HG03442 (cell line): ENCODE measurements around the gene PNPT1.
"Not testable (repeated sequence)": the region's sequence is repeated elsewhere in the genome, so short reads cannot be mapped to it uniquely, and the experiment has no call there.

Experiments
- ATAC-seq: cut with Tn5 transposase; IDR thresholded peaks from one replicate; pipeline ENCODE4 v1.9.1; 2021; ENCODE audit warnings: mild to moderate bottlenecking, moderate library complexity; ENCODE audit not compliant: unreplicated experiment

PNPT1 gene

DNA sequence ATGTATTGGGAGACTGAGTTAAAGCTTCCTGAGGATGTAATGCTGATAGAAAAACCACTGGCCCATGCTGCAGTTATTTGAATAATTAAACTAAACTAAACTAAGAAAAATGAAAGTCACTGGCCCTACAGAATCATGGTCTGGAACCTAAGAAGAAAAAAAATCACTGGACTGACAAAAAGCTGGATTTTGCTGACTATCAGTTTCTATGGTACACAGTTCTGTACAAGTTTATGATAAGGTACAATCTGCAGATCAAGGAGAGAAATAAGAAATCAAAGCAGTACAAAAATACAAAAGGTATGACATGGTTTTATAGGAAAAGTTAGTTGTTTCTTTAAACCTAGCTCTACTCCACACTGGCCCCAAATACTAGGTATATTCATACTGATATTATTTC, 91.8 kb downstream of the PNPT1 start:
- ATAC-seq, result no peak

DNA sequence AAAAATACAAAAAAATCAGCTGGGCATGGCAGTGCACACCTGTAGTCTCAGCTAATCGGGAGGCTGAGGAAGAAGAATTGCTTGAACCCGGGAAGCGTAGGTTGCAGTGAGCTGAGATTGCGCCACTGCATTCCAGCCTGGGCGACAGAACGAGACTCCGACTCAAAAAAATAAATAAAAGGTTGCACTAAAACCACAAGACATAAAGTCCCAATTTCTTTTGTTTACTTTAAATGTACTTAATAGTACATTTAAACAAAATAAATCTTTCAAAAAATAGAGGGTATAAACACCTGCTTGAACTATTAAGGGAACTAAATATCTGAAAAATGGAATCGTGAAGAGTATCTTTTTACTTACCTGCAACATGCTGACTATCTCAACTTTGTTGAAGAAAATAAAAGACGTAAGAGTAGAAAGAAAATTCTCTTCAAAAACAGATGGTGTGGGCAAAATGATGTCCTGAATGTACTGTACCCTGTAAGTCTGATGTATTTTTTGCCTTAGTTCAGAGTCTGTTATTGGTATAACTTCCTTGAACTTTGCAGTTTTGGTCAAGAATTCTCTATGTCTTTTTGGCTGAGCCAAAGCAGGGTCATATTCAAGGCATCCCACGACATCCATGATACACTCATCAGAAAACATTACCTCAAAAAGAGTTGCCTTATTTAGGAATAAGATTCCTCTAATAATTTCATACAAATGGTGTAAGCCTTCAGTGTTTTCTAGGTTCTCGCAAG, 95.4 kb downstream of the PNPT1 start:
- ATAC-seq, result no peak

DNA sequence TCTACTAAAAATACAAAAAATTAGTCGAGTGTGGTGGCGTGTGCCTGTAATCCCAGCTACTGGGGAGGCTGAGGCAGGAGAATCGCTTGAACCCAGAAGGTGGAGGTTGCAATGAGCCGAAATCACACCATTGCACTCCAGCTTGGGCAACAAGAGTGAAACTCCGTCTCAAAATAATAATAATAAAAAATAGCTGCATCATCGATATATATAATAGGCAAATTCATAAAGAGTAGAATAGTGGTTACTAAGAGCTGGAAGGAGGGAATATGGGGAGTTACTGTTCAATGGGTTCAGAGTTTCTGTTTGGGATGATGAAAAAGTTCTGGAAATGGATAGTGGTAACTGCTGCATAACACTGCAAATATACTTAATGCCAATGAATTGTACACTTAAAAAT, 96.8 kb downstream of the PNPT1 start:
- ATAC-seq, result not testable (repeated sequence)

DNA sequence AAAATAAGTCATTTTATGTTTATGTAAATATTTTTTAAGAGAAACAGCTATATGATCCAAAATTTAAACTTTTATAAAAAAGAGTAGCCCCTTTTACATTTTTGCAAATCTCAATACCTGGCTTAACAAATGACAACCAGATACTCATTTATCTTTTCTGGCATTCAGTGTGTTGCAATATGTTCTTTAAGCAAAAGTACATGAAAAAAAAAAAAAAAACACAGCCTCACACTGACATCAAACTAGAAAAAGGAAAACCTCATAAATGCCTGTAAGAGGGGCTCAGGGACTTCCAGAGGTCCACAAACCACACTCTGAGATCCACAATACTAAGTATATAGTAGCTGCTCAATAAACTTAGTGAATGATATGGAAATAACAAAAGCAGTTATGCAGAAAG, 98.1 kb downstream of the PNPT1 start:
- ATAC-seq, result no peak

GRCh38 chr2:55592130-55592529, 101.5 kb downstream of the PNPT1 start:
- no peak for ATAC-seq

DNA sequence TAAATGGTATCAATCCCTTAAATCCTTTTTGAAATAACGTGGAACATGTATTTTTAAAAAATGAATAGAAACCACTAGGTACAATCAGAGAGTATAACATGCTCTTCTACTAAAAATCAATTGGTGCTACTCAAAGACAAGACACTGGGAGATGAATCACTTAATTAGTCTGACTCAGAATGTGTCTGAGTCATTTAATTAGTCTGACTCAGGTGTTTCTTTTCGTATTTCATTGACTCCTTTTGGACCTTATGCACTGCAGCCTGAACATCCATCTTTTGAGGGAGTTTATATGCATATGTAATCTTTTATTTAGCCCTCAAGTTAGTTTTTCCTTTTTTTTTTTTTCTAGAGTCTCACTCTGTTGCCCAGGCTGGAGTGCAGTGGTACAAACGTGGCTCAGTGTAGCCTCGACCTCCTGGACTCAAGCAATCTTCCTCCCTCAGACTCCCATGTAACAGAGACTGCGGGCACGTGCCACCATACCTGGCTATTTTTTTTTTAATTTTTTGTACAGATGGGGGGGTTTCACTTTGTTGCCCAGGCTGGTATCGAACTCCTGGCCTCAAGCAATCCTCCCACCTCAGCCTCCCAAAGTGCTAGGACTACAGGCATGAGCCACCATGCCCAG, 102.7 kb downstream of the PNPT1 start:
- ATAC-seq, result peak; percentile 92

DNA sequence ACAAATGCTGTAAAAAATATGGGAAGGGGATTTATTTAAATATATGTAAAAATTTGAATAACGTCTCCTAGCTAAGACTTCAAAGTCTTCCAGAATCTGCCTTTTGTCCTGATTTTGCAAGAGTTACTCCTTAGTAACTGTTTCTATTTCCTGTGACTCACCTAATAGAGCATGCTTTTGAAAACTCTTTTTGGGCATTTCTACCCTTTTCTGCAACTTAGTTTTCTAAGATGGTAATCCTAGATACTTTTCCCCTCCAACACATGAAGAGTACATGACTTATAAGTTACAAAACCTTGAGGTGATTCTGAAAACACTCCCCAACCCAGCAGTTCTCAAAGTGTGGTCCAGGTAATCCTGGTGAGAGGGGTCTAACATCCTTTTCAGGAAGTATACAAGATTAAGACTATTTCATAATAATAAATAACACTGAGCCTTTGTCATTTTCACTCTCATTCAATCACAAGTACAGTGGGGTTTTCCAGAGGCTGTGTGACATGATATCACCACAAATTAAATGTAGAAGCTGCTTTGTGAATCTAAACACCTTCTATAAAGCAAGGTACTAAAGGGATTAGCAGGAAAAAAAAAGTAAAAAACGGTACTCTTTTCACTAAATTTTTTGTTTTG, 108.1 kb downstream of the PNPT1 start:
- ATAC-seq, result no peak
